NCI-H187 treated with DMSO at 0.1 percent for 48 hours (cell line): Measurements from ENCODE around the gene SLC16A1.
"Not testable (repeated sequence)": the region's sequence is repeated elsewhere in the genome, so short reads cannot be mapped to it uniquely, and the experiment has no call there.

Experiments
- DNase-seq: peaks from one replicate; lab custom pipeline; 2025; lab: John Stamatoyannopoulos, UW

The SLC16A1 gene

DNA sequence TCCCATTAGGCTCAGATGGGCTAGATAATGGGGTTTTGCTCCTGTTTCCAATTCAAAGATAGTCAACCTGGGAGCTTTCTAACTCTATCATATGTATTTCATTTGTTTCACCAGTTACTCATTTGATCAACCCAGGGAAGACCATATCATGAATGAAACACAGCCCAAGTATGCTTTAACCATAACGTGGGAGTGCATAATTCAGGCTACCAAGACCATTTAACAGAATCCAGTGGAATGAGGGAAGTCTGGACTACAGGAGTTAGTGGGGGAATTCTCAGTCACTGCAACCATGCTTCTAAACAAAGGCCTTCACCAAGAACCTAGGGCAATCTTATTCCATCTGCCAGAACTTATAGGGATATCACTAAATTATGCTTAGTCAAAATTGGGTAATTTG lies 15.0 kb upstream of the SLC16A1 start:
- DNase-seq, result no peak

- DNase-seq, result no peak
Observed at GRCh38 chr1:112964347-112964746, 8.4 kb upstream of the SLC16A1 start.

GRCh38 chr1:112961072-112961471 lies 5.1 kb upstream of the SLC16A1 start:
- no peak for DNase-seq

DNA sequence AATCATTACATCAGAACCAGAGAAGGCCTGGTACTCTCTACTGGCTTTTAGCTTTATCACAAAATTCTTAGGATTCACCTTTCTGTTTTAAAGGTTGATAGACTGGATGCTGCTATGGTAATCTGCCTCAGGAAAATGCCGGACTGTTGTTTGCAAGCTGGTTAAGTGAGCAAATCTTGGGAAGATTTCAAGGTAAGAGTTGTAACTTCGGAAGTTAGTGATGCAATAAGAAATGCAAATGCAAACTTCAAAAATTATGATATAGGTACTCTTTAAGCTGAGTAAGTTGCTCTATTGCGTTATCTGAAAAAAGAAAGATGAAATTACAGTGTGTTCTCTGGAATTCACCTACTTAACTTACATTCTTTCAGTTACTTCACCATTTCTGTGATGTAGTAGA lies 4.4 kb upstream of the SLC16A1 start:
- no peak for DNase-seq

- not testable (repeated sequence) for DNase-seq
Observed at GRCh38 chr1:112958236-112958635, 2.2 kb upstream of the SLC16A1 start.

DNA sequence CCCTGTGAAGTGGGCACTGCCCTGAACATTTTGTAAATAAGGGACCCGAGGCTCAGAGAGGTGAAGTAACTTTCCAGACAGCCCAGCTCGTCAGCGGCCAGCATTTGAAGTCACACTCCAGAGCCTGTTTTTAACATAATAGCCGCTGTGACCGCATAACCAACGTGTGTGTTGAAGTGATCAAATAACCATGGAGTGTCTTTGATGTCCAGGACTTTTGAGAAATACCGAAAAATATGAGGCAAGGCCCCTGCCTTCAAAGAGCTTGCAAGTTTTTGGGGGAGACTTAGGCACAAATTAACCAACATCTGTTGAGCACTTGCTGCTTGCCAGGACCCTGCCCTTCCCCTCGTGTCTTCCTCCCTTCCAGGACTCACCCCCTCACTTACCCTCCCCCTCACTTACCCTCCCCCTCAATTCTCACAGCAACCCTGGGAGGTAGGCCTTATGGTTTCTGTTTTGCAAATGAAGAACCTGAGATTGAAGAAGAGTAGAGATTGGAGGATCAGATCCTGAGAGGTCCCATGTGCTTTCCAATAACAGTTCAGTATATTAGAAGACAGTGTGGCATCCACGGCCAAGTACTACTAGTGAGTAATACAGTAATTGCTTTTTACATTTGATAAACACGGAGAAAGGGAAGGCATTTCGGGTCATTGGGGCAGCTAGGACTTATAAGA lies 1.3 kb upstream of the SLC16A1 start:
- DNase-seq, result no peak

GRCh38 chr1:112956544-112957132 lies 642 bp upstream of the SLC16A1 start:
- no peak for DNase-seq

- no peak for DNase-seq
Observed at GRCh38 chr1:112954945-112955772, 837 bp downstream of the SLC16A1 start.

DNA sequence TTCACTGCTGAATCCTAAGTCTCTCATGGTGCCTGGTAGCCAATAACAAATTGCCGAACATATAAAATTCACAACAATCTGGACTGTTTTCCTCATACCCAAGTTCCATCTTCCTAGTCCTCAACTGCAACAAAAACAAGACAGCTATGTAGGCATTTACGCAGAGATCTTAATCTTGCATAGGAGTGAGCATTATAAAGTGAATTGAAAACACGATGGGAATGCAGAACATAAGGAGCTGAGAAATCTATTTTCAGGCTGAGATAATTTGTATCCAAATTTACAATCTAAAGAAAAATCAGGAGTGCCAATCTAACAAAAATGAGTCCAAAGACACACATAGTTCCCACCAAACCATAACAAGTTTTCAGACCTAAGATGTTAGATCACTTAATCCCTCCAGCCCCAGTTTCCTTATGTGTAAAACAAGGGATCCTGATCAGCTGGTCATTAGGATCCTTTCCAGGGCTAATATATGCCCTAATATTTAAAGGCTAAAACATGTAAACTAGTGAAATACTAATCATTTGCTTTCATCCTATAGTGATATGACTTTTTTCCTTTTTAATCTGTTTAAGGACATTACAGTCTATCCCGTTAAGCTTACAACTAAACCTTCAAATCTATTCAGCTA lies 1.9 kb downstream of the SLC16A1 start:
- no peak for DNase-seq

DNA sequence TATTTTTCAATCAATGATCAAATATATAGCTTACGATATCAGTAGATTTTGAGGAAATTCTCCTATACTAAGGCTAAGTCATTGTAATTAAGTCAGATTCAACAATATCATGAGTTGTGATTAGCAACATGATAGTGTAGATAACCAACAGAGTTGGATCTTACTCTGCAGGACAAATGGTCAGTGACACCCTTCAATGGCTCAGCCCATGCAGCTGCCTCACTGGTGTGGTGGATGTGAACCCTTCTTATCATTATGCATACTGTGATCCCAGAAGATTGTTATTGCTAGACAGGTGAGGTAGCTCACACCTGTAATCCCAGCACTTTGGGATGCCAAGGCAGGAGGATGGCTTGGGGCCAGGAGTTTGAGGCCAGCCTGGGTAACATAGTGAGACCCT lies 5.6 kb downstream of the SLC16A1 start:
- no peak for DNase-seq

GRCh38 chr1:112946683-112947082 lies 9.3 kb downstream of the SLC16A1 start:
- no peak for DNase-seq

DNA sequence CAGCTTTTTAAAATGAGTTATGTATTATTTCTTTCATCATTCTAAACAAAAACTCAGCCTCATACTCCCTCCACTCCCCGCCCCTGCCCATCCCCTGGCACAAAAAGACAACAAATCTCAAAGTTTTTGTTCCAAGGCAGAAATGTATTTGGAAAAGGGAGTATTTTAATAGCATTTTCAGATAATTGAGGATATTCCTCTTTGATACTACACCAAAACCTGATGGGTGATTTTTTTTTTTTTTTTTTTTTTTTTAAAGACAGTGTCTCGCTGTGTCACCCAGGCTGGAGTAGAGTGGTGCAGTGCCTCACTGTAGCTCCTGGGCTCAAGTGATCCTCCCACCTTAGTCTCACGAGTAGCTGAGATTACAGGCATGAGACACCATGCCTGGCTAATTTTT lies 16.2 kb downstream of the SLC16A1 start:
- DNase-seq, result no peak

- no peak for DNase-seq
Observed at GRCh38 chr1:112938210-112938609, 17.8 kb downstream of the SLC16A1 start.

GRCh38 chr1:112937495-112937894 lies 18.5 kb downstream of the SLC16A1 start:
- DNase-seq, result no peak

DNA sequence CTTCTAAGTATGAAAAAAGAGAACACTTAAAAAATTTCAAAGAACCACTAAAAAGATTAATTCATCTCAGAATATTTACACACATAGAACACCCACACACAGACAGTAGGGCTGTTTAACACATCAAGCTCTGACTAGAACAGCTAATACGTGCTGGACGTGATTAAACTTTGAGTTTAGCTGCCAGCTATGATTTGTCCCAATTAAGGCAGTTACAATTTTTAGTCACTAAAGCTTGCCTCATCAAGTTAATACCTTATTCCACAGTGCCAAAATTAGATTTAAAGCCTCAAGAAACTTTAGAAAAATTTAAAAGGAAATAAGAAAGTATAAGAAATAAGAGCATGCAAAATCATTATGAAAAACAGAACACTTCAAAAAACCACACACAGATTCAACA lies 18.9 kb downstream of the SLC16A1 start:
- DNase-seq, result no peak

DNA sequence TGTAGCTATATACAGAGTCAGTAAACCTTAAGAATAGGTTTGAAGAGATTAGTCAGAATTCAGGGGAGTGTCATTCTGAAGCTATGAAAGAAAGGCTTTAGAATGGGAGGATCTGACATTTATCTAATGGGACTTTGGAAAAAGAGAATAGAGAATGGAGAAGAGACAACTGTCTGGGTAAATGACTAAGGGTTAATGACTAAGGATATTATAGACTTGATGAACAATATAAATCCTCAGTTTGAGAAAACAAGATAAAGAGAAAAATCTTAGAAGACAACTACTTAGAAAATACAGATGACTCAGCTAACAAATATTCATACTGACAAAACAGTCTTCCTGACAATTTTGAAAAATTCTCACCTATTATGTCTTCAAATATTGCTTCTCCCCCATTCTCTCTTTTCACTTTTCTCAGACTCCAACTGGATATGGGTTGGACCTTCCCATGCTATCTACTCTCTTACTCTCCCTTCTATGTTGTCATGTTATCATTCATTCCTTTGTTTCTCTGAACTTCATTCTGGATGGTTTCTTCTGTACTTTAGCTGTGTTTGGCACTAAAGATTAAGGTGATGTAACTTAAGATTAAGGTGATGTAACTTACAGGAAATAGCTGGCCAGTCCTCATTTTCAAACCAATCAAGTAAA lies 20.4 kb downstream of the SLC16A1 start:
- no peak for DNase-seq

GRCh38 chr1:112934577-112934976 lies 21.4 kb downstream of the SLC16A1 start:
- DNase-seq, result no peak

GRCh38 chr1:112933820-112934571 lies 22.0 kb downstream of the SLC16A1 start:
- no peak for DNase-seq

DNA sequence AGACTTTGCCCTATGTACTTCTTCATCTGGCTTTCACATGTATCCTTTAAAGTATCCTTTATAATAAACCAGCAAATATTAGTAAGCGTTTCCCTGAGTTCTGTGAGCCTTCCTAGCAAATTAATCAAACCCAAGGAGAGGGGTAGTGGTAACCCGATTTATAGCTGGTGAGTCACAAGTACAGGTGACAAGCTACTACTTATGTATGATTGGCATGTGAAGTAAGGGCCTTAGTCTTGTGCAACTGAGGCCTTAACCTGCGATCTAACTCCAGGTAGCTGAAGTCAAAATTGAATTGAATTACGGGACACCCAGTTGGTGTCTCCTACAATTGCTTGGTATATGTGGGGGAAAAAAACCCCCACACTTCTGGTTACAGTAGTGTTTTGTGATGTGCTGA lies 26.0 kb downstream of the SLC16A1 start:
- DNase-seq, result no peak

DNA sequence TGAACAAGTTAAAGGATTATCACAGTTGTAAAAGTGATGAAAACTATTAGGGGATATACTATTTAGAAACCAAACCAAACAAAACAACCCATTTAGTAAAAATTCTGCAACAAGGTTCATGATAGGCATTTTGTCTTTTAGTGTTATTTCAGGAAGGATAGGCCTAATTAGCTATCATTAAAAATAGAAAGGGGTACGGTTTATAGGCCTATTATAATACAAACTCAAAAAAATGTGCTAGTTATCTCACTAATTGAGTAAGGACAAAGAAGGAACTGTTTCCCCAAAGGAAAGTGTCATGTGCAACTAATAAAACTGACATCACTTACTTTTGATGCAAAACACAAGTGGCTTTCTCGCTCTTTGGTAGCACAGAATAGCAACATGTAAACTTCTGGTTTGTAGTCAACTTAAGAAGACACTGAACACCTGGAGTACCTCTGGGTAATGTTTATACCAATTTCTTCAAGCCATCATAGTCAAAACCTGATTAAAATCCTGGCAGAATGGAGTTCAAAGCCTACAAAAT lies 28.5 kb downstream of the SLC16A1 start:
- no peak for DNase-seq

DNA sequence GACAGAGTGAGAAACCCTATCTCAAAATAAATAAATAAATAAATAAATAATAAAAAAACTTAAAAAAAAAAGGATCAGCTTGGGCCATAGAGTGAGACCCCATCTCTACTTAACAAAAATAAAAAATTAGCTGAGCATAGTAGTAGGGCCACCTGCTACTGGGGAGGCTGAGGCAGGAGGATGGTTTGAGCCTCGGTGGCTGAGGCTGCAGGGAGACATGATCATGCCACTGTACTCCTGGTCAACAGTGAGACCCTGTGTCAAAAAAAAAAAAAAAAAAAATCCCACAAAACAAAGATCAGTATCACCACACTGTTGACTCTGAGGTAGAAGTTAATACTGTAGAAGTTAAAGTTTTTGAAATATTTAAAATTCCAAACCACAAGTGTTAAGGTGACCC lies 29.1 kb downstream of the SLC16A1 start:
- DNase-seq, result no peak
